NCI-H187 (cell line): ENCODE measurements around the gene MYCBP.
A peak's percentile ranks its signal among the peaks of the same experiment; 100 is the strongest.

Experiments
- DNase-seq, 2 experiments: peaks; one replicate each; lab custom pipeline; 2025; lab: John Stamatoyannopoulos, UW

Gene MYCBP

DNA sequence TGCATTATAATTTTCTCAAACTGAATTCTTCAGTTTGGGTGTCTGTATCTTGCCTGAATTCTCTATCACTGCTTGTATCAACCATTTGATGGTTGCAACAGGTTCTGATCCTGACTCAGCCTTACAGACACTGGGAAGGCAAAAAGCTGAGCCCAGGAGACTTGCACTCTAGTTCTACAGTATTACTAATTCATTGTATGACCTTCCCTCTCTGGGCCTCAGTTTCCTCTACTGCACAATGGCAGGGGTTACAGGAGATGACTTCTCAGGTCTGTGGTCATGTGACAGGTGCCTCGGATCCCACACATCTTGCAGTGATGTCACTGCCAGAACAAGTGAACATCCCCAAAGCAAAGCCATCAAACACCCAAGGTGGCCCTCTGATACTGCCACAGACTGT, 52.3 kb downstream of the MYCBP start:
- no peak for DNase-seq

DNA sequence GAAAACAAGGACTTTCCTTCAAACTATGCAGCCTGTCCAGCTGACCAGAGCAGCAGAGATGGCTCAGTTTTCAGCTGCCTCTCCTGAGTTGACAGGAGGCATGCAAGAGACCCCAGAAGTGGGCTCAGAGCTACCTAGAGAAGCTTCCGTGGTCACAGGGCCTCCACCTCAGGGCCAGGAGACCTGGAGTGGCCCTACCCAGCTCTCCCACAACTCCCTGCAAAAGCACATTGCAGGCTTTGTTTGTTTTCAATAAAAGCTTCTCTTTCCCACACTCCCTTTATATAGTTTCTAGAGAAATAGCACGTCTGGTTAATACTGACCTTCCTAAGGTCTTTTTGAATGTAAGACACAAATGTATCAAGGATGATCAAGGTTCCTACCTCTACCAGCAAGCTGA, 53.6 kb downstream of the MYCBP start:
- no peak for DNase-seq

DNA sequence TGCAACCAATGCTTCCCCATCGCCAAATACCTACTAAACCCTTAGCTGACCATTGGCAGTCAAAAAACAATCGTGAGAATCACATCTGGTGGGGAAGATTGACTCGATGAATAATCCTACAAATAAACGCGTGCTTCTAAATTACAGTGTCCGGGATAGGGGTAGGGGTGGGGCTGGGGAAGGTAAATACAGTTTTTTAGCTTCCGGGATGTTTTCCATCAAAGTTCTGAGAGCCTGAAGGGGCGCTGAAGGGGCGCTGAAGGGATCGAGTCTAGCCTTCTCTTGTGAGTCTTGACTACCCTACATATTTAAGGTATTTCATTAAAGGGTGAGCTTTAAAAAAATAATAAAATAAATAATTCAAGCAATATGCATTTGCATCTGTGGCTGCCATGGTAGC, 54.1 kb downstream of the MYCBP start:
- no peak for DNase-seq

DNA sequence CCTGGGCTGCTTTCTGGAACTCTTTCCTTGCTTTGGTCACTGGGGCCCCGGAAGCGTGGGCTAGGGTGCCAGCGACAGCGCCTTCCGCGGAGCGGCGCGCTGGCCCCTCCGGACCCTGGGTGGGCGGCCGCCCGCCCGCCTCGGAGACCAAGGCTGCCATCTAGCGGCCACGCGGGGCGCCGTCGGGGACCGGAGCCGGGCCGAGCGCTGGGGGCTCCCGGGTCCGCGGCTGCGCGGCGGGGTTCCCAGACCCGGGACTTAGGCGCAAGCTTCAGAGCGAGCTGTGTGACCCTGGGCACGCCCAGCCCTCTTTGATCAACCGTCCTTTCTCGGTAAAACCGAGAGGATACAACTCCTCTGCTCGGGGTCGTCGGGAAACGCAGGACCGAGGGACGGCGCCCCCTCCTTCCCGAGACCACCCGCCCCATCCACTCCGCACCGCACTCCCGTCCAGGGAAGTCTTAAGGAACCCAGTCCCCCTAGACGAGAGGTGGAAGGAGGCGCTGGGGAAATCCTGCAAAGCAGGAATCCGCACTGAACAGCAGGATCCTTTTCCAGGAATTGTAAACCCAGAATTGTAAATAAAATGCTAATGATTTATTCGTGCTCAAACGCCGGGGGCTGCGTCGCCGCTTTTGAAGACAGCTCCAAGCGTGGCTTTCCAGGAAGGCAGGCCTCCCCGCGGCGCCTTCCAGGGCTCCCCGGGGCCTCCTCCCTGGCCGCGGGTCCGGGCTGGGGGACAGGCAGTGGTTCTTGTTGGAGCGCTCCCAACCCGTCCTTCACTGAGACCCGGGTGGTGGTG, 54.8 kb downstream of the MYCBP start:
- no peak for DNase-seq

DNA sequence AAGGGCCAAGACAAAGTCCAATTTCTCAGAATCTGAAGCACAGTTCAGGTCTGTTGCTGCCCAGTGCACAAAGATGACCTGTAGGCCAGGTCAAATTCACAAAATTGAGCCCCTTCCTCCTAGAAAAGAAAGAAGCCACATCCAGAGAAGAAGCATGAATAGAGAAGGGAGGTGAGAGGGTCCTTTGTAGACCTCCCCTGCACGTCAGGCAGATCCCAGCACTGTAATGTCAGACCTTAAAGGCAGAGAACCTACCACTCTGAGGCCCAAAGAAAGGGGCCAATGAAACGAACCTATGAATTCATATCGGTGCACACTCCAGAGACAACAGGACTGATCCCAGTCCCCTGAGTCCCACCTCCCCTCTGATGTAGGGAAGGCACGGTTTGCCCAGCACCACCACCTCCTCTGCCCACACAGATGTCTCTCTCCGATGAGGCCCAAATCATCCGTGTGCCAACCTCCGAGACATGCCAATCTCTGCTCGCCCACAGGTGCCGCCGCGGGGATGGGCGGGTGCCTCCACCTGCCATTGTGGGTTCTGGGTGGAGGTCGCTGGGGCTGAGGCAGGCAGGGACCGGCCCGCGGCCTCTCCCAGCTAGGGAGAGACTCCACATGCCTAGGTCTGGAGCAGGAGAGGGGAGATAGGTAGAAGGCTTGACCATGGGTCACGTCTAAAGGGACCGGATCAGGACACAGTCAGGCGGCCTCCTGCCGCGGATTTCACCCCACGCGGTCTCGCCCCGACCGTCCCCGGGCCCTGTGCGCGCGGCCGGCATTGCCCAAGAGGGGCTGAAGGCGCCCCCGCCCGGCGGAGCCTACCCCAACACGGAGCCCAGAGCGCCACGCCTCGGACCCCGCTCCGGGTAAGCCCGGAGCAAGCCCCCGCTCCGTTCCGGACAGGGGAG, 55.6 kb downstream of the MYCBP start:
- no peak for DNase-seq

DNA sequence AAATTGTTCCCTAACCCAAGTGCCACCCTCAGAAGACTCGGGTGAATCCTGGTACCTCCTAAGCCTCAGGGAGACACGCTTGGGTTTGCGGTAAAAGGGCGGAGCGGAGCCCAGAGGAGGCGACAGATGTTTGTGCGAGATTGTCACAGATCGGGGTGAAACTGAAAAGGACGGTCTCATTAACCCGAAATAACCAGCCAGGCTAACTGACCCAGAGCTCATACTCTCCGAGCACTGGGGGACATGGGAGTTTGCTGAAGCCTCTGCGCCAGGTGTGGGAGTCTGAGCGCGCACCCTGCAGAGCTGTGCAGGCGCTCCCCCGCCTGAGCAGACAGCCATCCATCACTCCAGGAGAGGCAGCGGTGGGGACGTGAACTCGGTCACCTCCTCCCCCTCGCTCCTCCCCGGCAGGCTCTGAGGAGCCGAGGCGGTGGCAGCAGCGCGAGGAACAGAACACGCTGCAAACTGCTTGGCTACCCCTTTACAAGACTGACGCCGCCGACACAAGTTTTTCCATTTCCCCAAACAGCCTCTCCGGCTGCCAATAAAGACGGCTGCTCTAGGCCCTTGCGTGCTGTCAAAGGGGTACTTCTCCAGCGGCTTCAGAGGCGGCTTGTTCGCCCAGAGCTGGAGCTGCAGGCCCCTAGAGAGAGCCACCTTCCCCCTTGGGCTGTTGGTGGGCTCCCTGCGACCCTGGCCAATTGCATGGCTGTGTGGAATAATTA, 57.1 kb downstream of the MYCBP start:
- DNase-seq = peak in 1 of 2 experiments; percentile 33

DNA sequence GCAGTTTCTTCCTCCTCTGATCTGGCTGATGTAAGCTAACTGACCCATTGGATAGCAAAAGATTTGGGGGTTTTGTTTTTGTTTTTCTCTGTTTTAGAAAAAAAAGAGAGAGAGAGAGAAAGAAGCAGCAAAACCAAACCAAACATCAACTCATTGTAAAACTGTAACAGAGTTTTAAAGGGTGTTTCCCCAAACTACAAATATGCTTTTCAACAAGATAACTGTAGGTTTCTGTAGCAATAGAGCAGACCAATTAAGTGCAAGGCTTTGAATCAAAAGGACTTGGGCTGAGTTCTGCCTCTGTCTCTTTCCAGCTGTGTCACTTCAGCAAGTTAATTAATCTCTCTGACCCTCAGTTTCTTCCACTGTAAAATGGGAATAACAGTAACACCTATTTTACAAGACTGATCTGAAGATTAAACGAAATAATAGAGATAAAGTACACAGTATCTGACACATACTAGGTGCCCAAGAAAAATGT, 58.1 kb downstream of the MYCBP start:
- DNase-seq = no peak

DNA sequence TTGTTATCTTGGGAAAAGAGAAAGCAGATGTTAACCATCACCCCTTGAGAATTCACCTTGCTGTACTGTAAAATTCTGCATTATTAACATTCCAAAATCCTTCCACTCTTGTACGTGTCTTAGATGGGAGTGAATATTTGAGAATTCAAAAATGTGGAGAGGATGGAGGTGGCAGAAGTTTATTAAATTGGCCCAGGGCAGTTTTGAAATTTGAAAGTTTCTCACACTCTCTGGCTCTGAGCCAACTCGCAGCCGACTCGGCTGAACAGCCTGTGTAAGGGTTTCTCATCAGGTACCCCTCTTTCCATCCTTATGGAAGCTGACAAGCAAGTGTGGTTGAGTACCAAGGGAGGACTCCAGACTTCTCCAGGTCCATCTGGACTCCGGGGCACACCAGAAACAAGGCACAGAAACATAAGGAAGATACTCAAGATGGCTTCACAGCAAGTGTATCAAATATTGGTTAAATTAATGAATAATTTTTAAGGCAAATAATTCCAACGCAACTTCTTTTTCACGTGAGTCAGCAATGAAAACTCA, 58.6 kb downstream of the MYCBP start:
- no peak for DNase-seq

DNA sequence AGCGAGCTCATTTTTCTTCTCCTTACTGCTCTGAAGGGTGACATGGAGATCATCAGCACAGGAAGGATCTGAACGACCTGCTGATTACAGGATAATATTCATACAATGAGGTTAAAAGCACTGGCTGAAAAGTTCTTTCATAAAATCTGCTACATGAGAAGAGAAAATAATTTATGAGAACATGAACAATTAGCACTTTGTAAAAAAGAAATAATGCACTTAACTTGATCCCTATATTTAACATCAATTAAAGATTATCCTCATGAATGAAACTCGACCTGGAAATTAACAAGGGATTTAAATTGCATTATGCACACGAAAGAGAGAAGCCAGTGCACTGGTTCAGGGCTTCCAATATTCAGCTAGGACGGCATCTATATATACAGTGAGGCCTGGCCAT, 60.2 kb downstream of the MYCBP start:
- DNase-seq = no peak
